GM04504 (cell line): ENCODE results near the gene CACNA1E.

Experiments used
- DNase-seq: peaks from one replicate; pipeline ENCODE4 v3.0.0-alpha.2; 2012; ENCODE audit warnings: low read depth

Gene CACNA1E

GRCh38 chr1:181768930-181769280, 285.6 kb downstream of the CACNA1E start:
- DNase-seq: no peak

- DNase-seq: no peak
Observed at GRCh38 chr1:181769846-181770245, 286.5 kb downstream of the CACNA1E start.

- no peak for DNase-seq
Observed at GRCh38 chr1:181772714-181773113, 289.4 kb downstream of the CACNA1E start.

GRCh38 chr1:181776044-181776443, 292.7 kb downstream of the CACNA1E start:
- DNase-seq: no peak

GRCh38 chr1:181777286-181777685, 294.0 kb downstream of the CACNA1E start:
- DNase-seq: no peak

- DNase-seq: no peak
Observed at GRCh38 chr1:181777812-181778211, 294.5 kb downstream of the CACNA1E start.

- no peak for DNase-seq
Observed at GRCh38 chr1:181778640-181779260, 295.4 kb downstream of the CACNA1E start.

- DNase-seq: no peak
Observed at GRCh38 chr1:181779343-181779742, 296.0 kb downstream of the CACNA1E start.

GRCh38 chr1:181783208-181783607, 299.9 kb downstream of the CACNA1E start:
- DNase-seq: no peak

GRCh38 chr1:181784039-181784683, 300.8 kb downstream of the CACNA1E start:
- no peak for DNase-seq

- DNase-seq: no peak
Observed at GRCh38 chr1:181789395-181789794, 306.1 kb downstream of the CACNA1E start.

GRCh38 chr1:181791721-181792120, 308.4 kb downstream of the CACNA1E start:
- DNase-seq: no peak

GRCh38 chr1:181793831-181794230, 310.5 kb downstream of the CACNA1E start:
- DNase-seq: no peak

- no peak for DNase-seq
Observed at GRCh38 chr1:181794332-181794731, 311.0 kb downstream of the CACNA1E start.

- DNase-seq: no peak
Observed at GRCh38 chr1:181798191-181798926, 315.0 kb downstream of the CACNA1E start.

- no peak for DNase-seq
Observed at GRCh38 chr1:181801617-181802016, 318.3 kb downstream of the CACNA1E start.

- no peak for DNase-seq
Observed at GRCh38 chr1:181802466-181802865, 319.1 kb downstream of the CACNA1E start.

- DNase-seq: no peak
Observed at GRCh38 chr1:181803421-181803820, 320.1 kb downstream of the CACNA1E start.

GRCh38 chr1:181804989-181805388, 321.7 kb downstream of the CACNA1E start:
- DNase-seq: no peak

- no peak for DNase-seq
Observed at GRCh38 chr1:181806746-181807145, 323.4 kb downstream of the CACNA1E start.

GRCh38 chr1:181807251-181807650, 323.9 kb downstream of the CACNA1E start:
- no peak for DNase-seq

GRCh38 chr1:181809991-181810545, 326.8 kb downstream of the CACNA1E start:
- DNase-seq: no peak

- no peak for DNase-seq
Observed at GRCh38 chr1:181812208-181812607, 328.9 kb downstream of the CACNA1E start.
